Choroid plexus epithelial cell (primary cell): Measurements from ENCODE around the gene CASP14.

ENCODE experiments used
- DNase-seq: peaks from one replicate; pipeline ENCODE4 v3.0.0-alpha.2; 2010; ENCODE audit warnings: low read depth
- H3K4me3 ChIP-seq: 2 replicates; pipeline ENCODE4 v1.5.1; 2011; ENCODE audit warnings: low read depth, mild to moderate bottlenecking, control low read depth, low read length, moderate library complexity
- CTCF ChIP-seq: conservative IDR thresholded peaks from 2 replicates; pipeline ENCODE4 v1.5.1; 2011; ENCODE audit warnings: low read depth, mild to moderate bottlenecking, control low read depth, inconsistent platforms, low read length, moderate library complexity

CASP14 gene

DNA sequence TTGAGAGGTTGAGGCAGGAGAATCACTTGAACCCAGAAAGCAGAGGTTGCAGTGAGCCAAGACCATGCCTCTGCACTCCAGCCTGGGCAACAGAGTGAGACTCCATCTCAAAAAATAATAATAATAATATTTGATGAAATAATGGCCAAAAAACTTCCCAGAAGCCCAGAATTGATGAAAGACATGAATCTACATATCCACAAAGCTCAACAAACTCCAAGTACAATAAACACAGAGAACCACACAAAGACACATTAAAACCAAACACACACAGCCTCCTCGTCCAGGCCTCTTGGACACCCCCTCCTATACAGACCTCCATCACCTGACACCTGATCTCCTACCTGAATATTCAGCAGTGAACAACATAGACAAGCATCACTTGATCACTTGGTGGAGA, 54.7 kb downstream of the CASP14 start:
- TF ChIP-seq CTCF: no peak
- H3K4me3 ChIP-seq: no peak overlapping the region
- DNase-seq: no peak

DNA sequence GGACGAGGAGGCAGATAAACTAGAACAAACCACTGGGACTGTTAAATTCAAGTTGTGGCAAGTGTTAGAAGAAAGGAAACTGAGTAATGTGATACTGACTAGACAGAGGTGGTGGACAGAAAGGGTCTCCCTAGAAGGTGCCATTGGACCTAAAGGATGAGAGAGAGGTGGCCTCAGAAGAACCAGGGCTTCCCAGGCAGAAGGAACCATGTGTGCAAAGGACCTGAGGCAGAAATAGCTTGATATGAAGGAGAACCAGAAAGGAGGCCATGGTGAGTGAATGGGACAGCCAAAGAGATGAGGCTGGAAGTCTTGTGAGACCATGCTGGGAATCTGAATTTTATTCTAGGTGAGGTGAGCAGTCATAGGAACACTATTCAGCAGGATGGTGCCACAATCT, 55.1 kb downstream of the CASP14 start:
- DNase-seq: no peak
- H3K4me3 ChIP-seq: no peak overlapping the region
- no peak for TF ChIP-seq CTCF

GRCh38 chr19:15105044-15105443, 55.8 kb downstream of the CASP14 start:
- no peak overlapping the region for H3K4me3 ChIP-seq
- no peak for TF ChIP-seq CTCF
- DNase-seq: no peak

DNA sequence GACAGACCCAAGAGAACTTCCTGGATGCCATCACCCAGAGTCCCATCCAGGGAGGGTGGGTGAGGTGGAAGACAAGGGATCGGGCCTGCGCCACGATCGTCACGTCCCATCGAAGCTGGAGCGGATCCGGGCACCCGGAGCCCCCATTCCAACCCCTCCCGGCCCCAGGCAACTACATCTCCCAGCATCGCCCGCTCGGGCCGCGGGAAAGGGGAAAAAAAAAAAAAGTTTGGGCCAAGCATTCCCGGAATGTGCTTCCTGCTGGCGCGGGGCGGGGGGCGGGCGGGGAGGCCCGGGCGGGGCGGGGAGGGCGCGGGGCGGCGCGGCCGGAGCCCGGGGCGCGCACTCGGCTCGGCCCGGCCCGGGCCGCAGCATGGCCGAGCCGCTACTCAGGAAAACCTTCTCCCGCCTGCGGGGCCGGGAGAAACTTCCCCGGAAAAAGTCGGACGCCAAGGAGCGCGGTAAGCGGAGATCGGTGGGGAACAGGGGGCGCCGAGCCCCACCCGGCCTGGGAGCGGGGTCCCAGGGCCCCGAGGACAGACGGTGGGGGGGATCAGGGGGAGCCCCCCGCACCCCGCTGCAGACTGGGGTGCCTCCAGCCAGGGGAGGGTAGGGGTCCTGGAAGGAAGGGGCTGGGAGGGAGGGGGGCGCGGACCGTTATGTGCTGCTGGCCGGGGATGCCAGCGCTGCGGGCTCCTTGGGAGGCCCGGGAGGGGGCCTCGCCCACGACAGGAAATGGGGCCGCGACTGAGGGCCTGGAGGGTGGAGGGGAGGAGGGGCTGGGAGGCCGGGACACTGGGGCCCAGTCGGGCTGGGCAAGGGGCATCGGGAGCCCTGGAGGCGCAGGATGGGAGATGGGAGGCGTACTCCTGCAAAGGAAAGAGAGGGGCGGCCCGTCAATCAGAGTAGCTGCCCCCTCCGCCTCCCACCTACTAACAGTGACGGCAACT, 58.1 kb downstream of the CASP14 start, which contains the start of gene SYDE1:
Gene SYDE1 (plus strand): TSS at position 341 of the 950 bp plus-strand sequence. CDS start 33 bp downstream, at position 374.
- H3K4me3 ChIP-seq: peak within 1 kb of the TSS; percentile 82
- DNase-seq: peak; percentile 57
- no peak for TF ChIP-seq CTCF
